Smooth muscle cell (in vitro differentiated cells): ENCODE data around the gene CNTNAP5. TPM values are rescaled to one million over a fixed set of nuclear protein-coding genes. Genes with fewer than 3 reads are reported as not detected.

Experiments used
- DNase-seq: peaks from one replicate; lab custom pipeline; 2025; ENCODE audit not compliant: unreplicated experiment; lab: John Stamatoyannopoulos, UW
- H2AFZ ChIP-seq: fragments of 200-600 bp; sonication (generic); 2 replicates; pipeline ENCODE4 v1.6.0; 2016; ENCODE audit warnings: antibody characterized with exemption, low read depth, mild to moderate bottlenecking
- H3F3A ChIP-seq: fragments of 200-600 bp; sonication (generic); 2 replicates; pipeline ENCODE4 v1.6.0; 2017; ENCODE audit warnings: antibody characterized with exemption, low read depth
- H3K27ac ChIP-seq: fragments of 200-600 bp; sonication (generic); 2 replicates; pipeline ENCODE4 v1.5.1; 2016; ENCODE audit warnings: low read depth, mild to moderate bottlenecking
- H3K27me3 ChIP-seq: fragments of 200-600 bp; sonication (generic); 2 replicates; pipeline ENCODE4 v1.6.1; 2016; ENCODE audit warnings: low read depth, mild to moderate bottlenecking
- H3K36me3 ChIP-seq: fragments of 200-600 bp; sonication (generic); 2 replicates; pipeline ENCODE4 v1.5.1; 2016; ENCODE audit warnings: low read depth
- H3K4me1 ChIP-seq: fragments of 200-600 bp; sonication (generic); 2 replicates; pipeline ENCODE4 v1.5.1; 2016; ENCODE audit warnings: low read depth
- H3K4me2 ChIP-seq: fragments of 200-600 bp; sonication (generic); 2 replicates; pipeline ENCODE4 v1.6.0; 2016; ENCODE audit warnings: mild to moderate bottlenecking
- H3K4me3 ChIP-seq: fragments of 200-600 bp; sonication (generic); 2 replicates; pipeline ENCODE4 v1.5.1; 2016; ENCODE audit warnings: mild to moderate bottlenecking
- H3K79me2 ChIP-seq: fragments of 200-600 bp; sonication (generic); 2 replicates; pipeline ENCODE4 v1.6.0; 2016; ENCODE audit warnings: low read depth, mild to moderate bottlenecking
- H3K9ac ChIP-seq: fragments of 200-600 bp; sonication (generic); 2 replicates; pipeline ENCODE4 v1.6.0; 2016; ENCODE audit warnings: low read depth
- H3K9me3 ChIP-seq: fragments of 200-600 bp; sonication (generic); replicated peaks from 2 replicates; pipeline ENCODE4 v1.5.1; 2016; ENCODE audit warnings: low read depth
- H4K20me1 ChIP-seq: fragments of 200-600 bp; sonication (generic); 2 replicates; pipeline ENCODE4 v1.6.0; 2016; ENCODE audit warnings: low read depth
- CTCF ChIP-seq: fragments of 200-600 bp; sonication (generic); IDR thresholded peaks from 2 replicates; pipeline ENCODE4 v1.5.1; 2017; ENCODE audit warnings: borderline replicate concordance, mild to moderate bottlenecking, antibody characterized with exemption; ENCODE audit not compliant: insufficient read depth, poor library complexity, severe bottlenecking
- WGBS: methylation state at CpG from one replicate; pipeline ENCODE4 v1.1.7; 2016; ENCODE audit warnings: low lambda C conversion rate; 5-methylcytosine and 5-hydroxymethylcytosine counted together
- polyA plus RNA-seq: library from polyadenylated mRNA; unstranded; fragments of >200 nt; fragmentation: Nextera tagmentation; extraction: Ambion mirVana; gene quantifications from 2 replicates; pipeline ENCODE4 v1.2.1, GENCODE V29; 2016
- total RNA-seq: library from RNA; depleted of rRNA; stranded (reverse); fragments of >200 nt; gene quantifications from 2 replicates; pipeline ENCODE4 v1.2.3, GENCODE V29; 2014

CNTNAP5 gene
- total and polyA plus RNA-seq, 2 experiments from 2014 or later = not detected

GRCh38 chr2:124264551-124265091 lies 239.5 kb downstream of the CNTNAP5 start:
- 50% methylated on average over 6 of the region's 6 CpGs for WGBS
- no peak overlapping the region for H3K4me2 ChIP-seq
- no peak overlapping the region for H3K4me3 ChIP-seq
- no peaks in the 10 kb centered on the region for H3K27me3 ChIP-seq
- peak overlapping the region; percentile 69 for H3K9ac ChIP-seq
- H4K20me1 ChIP-seq = no peaks in the 10 kb centered on the region
- no peaks in the 10 kb centered on the region for H3K4me1 ChIP-seq
- no peaks in the 10 kb centered on the region for H3K79me2 ChIP-seq
- DNase-seq = no peak
- H3F3A ChIP-seq = no peaks in the 10 kb centered on the region
- TF ChIP-seq CTCF = no peak
- H3K27ac ChIP-seq = peak overlapping the region; percentile 94
- H3K36me3 ChIP-seq = no peaks in the 10 kb centered on the region
- H2AFZ ChIP-seq = no peak overlapping the region
- no peaks in the 10 kb centered on the region for H3K9me3 ChIP-seq

GRCh38 chr2:124267794-124268193 lies 242.7 kb downstream of the CNTNAP5 start:
- Histone ChIP-seq H3K4me3 (peak overlapping the region; percentile 1), H3K9ac (peak overlapping the region; percentile 56), H3K27me3 (no peaks in the 10 kb centered on the region), H3K79me2 (no peaks in the 10 kb centered on the region), H2AFZ (peak overlapping the region; percentile 8), H3K4me2 (peak overlapping the region; percentile 62), H3K27ac (peak overlapping the region; percentile 85), H3K4me1 (no peaks in the 10 kb centered on the region), H3K9me3 (no peaks in the 10 kb centered on the region), H3F3A (no peaks in the 10 kb centered on the region), H4K20me1 (no peaks in the 10 kb centered on the region), H3K36me3 (no peaks in the 10 kb centered on the region)
- TF ChIP-seq CTCF = no peak
- no peak for DNase-seq
- 14% methylated on average over 5 of the region's 5 CpGs for WGBS

- no peaks in the 10 kb centered on the region for H3K9me3 ChIP-seq
- H3K4me2 ChIP-seq = no peak overlapping the region
- WGBS = 63% methylated on average over 7 of the region's 7 CpGs
- no peaks in the 10 kb centered on the region for H3K79me2 ChIP-seq
- H3K4me3 ChIP-seq = no peak overlapping the region
- no peaks in the 10 kb centered on the region for H4K20me1 ChIP-seq
- no peak for TF ChIP-seq CTCF
- no peak overlapping the region for H3K27ac ChIP-seq
- H3K9ac ChIP-seq = no peak overlapping the region
- DNase-seq = no peak
- no peaks in the 10 kb centered on the region for H3F3A ChIP-seq
- peak overlapping the region; percentile 63 for H2AFZ ChIP-seq
- no peaks in the 10 kb centered on the region for H3K36me3 ChIP-seq
- no peaks in the 10 kb centered on the region for H3K27me3 ChIP-seq
- no peaks in the 10 kb centered on the region for H3K4me1 ChIP-seq
Measured at GRCh38 chr2:124269348-124269747, 244.3 kb downstream of the CNTNAP5 start.

GRCh38 chr2:124272261-124272841 lies 247.3 kb downstream of the CNTNAP5 start:
- no peak overlapping the region for H3K27ac ChIP-seq
- H4K20me1 ChIP-seq = no peaks in the 10 kb centered on the region
- H3K27me3 ChIP-seq = no peaks in the 10 kb centered on the region
- no peaks in the 10 kb centered on the region for H3F3A ChIP-seq
- DNase-seq = no peak
- no peaks in the 10 kb centered on the region for H3K36me3 ChIP-seq
- no peaks in the 10 kb centered on the region for H3K79me2 ChIP-seq
- WGBS = 81% methylated on average over 1 of the region's 1 CpG
- no peak for TF ChIP-seq CTCF
- no peak overlapping the region for H3K4me2 ChIP-seq
- H3K9ac ChIP-seq = no peak overlapping the region
- no peak overlapping the region for H3K4me3 ChIP-seq
- H3K4me1 ChIP-seq = no peaks in the 10 kb centered on the region
- peak overlapping the region; percentile 1 for H2AFZ ChIP-seq
- no peaks in the 10 kb centered on the region for H3K9me3 ChIP-seq
